HG03378 (cell line): ENCODE results near the gene PIP4P1.

Experiments
- ATAC-seq: cut with Tn5 transposase; IDR thresholded peaks from one replicate; pipeline ENCODE4 v1.9.1; 2021; ENCODE audit warnings: mild to moderate bottlenecking, moderate library complexity; ENCODE audit not compliant: unreplicated experiment

PIP4P1 gene

GRCh38 chr14:20412411-20412810 is 48.8 kb downstream of the PIP4P1 start:
- peak; percentile 69 for ATAC-seq

DNA sequence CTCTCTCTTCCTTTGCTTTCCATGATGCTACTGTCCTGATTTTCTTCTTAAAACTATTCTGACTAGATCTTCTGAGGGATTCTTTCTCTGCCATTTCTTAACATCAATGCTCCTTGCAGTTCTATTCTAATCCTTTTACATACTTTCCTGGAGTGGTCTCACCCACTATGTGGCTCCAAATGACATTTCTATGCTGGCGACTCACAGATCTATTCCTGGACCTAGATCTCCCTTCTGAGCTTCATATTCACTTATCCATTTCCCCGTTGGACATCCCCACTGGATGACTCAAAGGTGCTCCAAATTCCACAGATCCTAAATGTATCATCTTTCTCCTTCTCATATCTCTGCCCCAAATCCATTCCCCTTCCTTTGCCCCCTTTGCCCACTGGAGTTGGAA is 52.0 kb downstream of the PIP4P1 start:
- ATAC-seq = no peak
